Chondrocyte (in vitro differentiated cells): ENCODE measurements around the gene NPIPB8. TPM values are rescaled to one million over a fixed set of nuclear protein-coding genes. Genes with fewer than 3 reads are reported as not detected.
"Not testable (repeated sequence)": the region's sequence is repeated elsewhere in the genome, so short reads cannot be mapped to it uniquely, and the experiment has no call there.

Experiments used
- DNase-seq: peaks from one replicate; pipeline ENCODE4 v3.0.0; 2021; ENCODE audit warnings: mixed read lengths, low spot score
- H3K27ac Mint-ChIP-seq: one replicate; pipeline ENCODE4 v1.8.0; 2021; ENCODE audit warnings: mild to moderate bottlenecking, moderate library complexity, mixed read lengths; ENCODE audit not compliant: unreplicated experiment
- H3K27me3 Mint-ChIP-seq: 2 replicates; pipeline ENCODE4 v1.8.0; 2021; ENCODE audit warnings: low read depth, mixed read lengths
- H3K36me3 Mint-ChIP-seq: 2 replicates; pipeline ENCODE4 v1.8.0; 2021; ENCODE audit warnings: low read depth, mixed read lengths
- H3K4me1 Mint-ChIP-seq: 2 replicates; pipeline ENCODE4 v1.8.0; 2021; ENCODE audit warnings: low read depth, mild to moderate bottlenecking, mixed read lengths
- H3K4me3 Mint-ChIP-seq: one replicate; pipeline ENCODE4 v1.8.0; 2021; ENCODE audit warnings: mild to moderate bottlenecking, moderate library complexity, mixed read lengths; ENCODE audit not compliant: unreplicated experiment
- H3K9me3 Mint-ChIP-seq: 2 replicates; pipeline ENCODE4 v1.8.0; 2021; ENCODE audit warnings: low read depth, mixed read lengths
- CTCF ChIP-seq: fragments of 200-600 bp; sonication (generic); IDR thresholded peaks from 2 replicates; pipeline ENCODE4 v1.5.0; 2021; ENCODE audit warnings: antibody characterized with exemption, mild to moderate bottlenecking, moderate library complexity
- long read RNA-seq: library from polyadenylated mRNA; stranded (forward); transcript quantifications from one replicate; pipeline ENCODE4 v2.0.0, GENCODE V29; 2021
- total RNA-seq: library from RNA; stranded (reverse); gene quantifications from 3 replicates; pipeline ENCODE4 v1.2.1, GENCODE V29; 2021

The NPIPB8 gene
- 0.49 to 1.4 TPM in 2 of 3 replicates, not detected in the other for total RNA-seq
- long read RNA-seq, result 0 reads

GRCh38 chr16:28637765-28638164 is at the start of gene NPIPB8:
Gene NPIPB8, plus strand, starts transcription at chr16:28638065. Its CDS starts 296 bp downstream, at chr16:28638361.
- peaks cover 11% of the 10 kb centered on the region for H3K4me1 Mint-ChIP-seq
- peak within 1 kb of the TSS; percentile 5 for H3K27ac Mint-ChIP-seq
- H3K36me3 Mint-ChIP-seq, H3K9me3 Mint-ChIP-seq, H3K4me3 Mint-ChIP-seq, DNase-seq, H3K27me3 Mint-ChIP-seq: not testable (repeated sequence)

- no peaks in the 10 kb centered on the region for H3K27me3 Mint-ChIP-seq
- no peak for TF ChIP-seq CTCF
- peaks cover 16% of the 10 kb centered on the region for H3K4me1 Mint-ChIP-seq
- no peak overlapping the region for H3K4me3 Mint-ChIP-seq
- DNase-seq, result no peak
- no peaks in the 10 kb centered on the region for H3K9me3 Mint-ChIP-seq
- no peak overlapping the region for H3K27ac Mint-ChIP-seq
- H3K36me3 Mint-ChIP-seq, result peaks cover 26% of the 10 kb centered on the region
These were observed 48.8 kb upstream of the NPIPB8 start for GRCh38 chr16:28589069-28589468.

DNA sequence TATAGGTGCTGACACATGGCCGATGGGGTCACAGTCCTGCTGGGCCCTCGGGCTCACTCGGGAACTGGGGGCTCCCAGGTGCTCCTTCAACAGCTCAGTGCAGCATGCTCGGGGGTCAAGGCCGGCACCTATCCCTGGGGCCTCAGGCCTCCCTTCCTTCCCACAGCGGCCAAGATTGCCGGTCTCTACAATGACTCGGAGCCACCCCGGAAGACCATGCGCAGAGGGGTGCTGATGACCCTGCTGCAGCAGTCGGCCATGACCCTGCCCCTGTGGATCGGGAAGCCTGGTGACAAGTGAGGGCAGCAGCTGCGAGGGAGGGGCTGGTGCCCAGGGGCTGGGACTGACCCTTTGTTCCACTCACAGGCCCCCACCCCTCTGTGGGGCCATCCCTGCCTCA is 47.9 kb upstream of the NPIPB8 start:
- no peaks in the 10 kb centered on the region for H3K27me3 Mint-ChIP-seq
- H3K9me3 Mint-ChIP-seq, result no peaks in the 10 kb centered on the region
- H3K4me3 Mint-ChIP-seq, result no peak overlapping the region
- no peak for TF ChIP-seq CTCF
- peaks cover 16% of the 10 kb centered on the region for H3K4me1 Mint-ChIP-seq
- no peak overlapping the region for H3K27ac Mint-ChIP-seq
- DNase-seq, result no peak
- H3K36me3 Mint-ChIP-seq, result peaks cover 23% of the 10 kb centered on the region

DNA sequence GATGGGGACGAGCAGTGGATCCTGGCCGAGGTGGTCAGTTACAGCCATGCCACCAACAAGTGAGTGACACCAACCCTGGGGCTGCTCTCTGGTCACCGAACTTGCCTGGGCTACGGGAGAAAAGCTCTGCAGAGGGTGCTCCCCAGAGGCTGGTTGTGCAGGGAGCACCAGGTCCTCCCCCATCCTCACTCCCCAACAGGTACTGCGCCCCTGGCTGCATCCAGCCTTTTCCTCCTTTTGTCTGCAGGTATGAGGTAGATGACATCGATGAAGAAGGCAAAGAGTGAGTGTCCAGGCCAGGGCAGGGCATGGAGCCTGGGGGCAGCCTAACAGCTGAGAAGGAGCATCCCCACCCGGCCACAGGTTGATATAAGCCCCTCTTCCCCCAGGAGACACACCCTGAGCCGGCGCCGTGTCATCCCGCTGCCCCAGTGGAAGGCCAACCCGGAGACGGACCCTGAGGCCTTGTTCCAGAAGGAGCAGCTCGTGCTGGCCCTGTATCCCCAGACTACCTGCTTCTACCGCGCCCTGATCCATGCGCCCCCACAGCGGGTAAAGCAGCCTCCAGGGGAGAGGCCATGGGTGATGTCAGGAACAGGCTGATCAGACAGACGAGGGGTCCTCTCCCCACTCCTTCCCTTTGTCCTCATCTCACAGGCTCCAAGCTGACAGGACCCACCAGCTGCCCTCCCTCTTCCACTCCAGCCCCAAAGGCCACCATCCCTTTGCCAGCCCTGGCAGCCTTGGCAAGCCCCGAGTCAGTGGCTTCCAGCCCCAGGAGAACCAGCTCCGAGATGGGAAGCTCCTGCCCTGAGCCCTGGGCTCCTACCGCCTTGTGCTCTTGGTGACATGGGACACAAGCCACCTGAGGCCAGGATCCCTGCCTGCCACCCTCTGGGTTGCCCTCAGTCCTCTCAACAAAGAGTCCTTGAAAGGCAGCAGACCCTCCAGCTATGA is 47.2 kb upstream of the NPIPB8 start:
- no peaks in the 10 kb centered on the region for H3K27me3 Mint-ChIP-seq
- peak; percentile 72 for DNase-seq
- H3K4me3 Mint-ChIP-seq, result no peak overlapping the region
- peaks cover 15% of the 10 kb centered on the region for H3K4me1 Mint-ChIP-seq
- no peak overlapping the region for H3K27ac Mint-ChIP-seq
- H3K36me3 Mint-ChIP-seq, result peaks cover 23% of the 10 kb centered on the region
- H3K9me3 Mint-ChIP-seq, result no peaks in the 10 kb centered on the region
- no peak for TF ChIP-seq CTCF

GRCh38 chr16:28591355-28591754 is 46.5 kb upstream of the NPIPB8 start:
- H3K9me3 Mint-ChIP-seq, result no peaks in the 10 kb centered on the region
- no peak overlapping the region for H3K4me3 Mint-ChIP-seq
- no peak overlapping the region for H3K27ac Mint-ChIP-seq
- peak; percentile 73 for DNase-seq
- H3K27me3 Mint-ChIP-seq, result no peaks in the 10 kb centered on the region
- TF ChIP-seq CTCF, result no peak
- peaks cover 23% of the 10 kb centered on the region for H3K36me3 Mint-ChIP-seq
- H3K4me1 Mint-ChIP-seq, result peaks cover 9% of the 10 kb centered on the region
